Tibial nerve (tissue), 3 donors: Measurements from ENCODE around the gene ADAMTSL1.

Experiments
- CTCF ChIP-seq, 5 experiments: fragments of 200-600 bp in 3 of 5; fragments of 450-650 bp in 2 of 5; sonication (generic) in 3 of 5; IDR thresholded peaks; one replicate each; pipeline ENCODE4 v1.5.1; 2016 to 2019; ENCODE audit warnings: antibody characterized with exemption in 5 of 5, mild to moderate bottlenecking in 3 of 5, moderate library complexity in 2 of 5
- POLR2A ChIP-seq, 2 donors: fragments of 450-650 bp; IDR thresholded peaks; one replicate each; pipeline ENCODE4 v1.6.1; 2017; ENCODE audit warnings: antibody characterized with exemption in 2 of 2, mild to moderate bottlenecking in 2 of 2, moderate library complexity in 2 of 2

- TF ChIP-seq POLR2A (IDR thresholded peaks at IDR 0.05) = no peak
- TF ChIP-seq CTCF (IDR thresholded peaks at IDR 0.05) = no peak
Measured at GRCh38 chr9:18516965-18517364, 43.0 kb downstream of the ADAMTSL1 start.
